Neural progenitor cell (in vitro differentiated cells): ENCODE data around the gene GLCE.

Source experiments
- CTCF ChIP-seq: fragments of 200-600 bp; sonication (generic); IDR thresholded peaks from 2 replicates; pipeline ENCODE4 v1.5.1; 2017; ENCODE audit warnings: antibody characterized with exemption, mild to moderate bottlenecking
- EZH2 ChIP-seq: fragments of 200-600 bp; sonication (generic); IDR thresholded peaks from 2 replicates; pipeline ENCODE4 v1.6.1; 2017; ENCODE audit warnings: antibody characterized with exemption, mild to moderate bottlenecking, moderate library complexity
- EZH2phosphoT487 ChIP-seq: fragments of 200-600 bp; sonication (generic); IDR thresholded peaks from 2 replicates; pipeline ENCODE4 v1.6.1; 2017; ENCODE audit warnings: antibody characterized with exemption

- TF ChIP-seq CTCF: no peak
- no peak for TF ChIP-seq EZH2
- no peak for TF ChIP-seq EZH2phosphoT487
Measured at GRCh38 chr15:69298354-69298696, 137.9 kb downstream of the GLCE start.
